Pancreas (tissue), 10 donors: ENCODE data around the gene UBE2G2. TPM values are rescaled to one million over a fixed set of nuclear protein-coding genes. Genes with fewer than 3 reads are reported as not detected.

Experiments used
- ATAC-seq, 4 donors: fragments of 200-7000 bp; cut with Tn5 transposase; one replicate each; pipeline versions ENCODE4 v1.8.0 to v1.9.1; 2020; ENCODE audit warnings: mild to moderate bottlenecking in 4 of 4, moderate library complexity in 4 of 4
- DNase-seq, 6 donors: peaks; one replicate each; pipeline ENCODE4 v3.0.0-alpha.2; 2020
- FAIRE-seq: peaks from 2 replicates; lab custom pipeline; 2012; peaks lifted over from hg19 to GRCh38; lab: Jason Lieb, UNC
- H3K27ac ChIP-seq, 4 donors: fragments of 200-600 bp; sonication (generic); 1 replicate in 3 of 4; 2 replicates in 1 of 4; pipeline versions ENCODE4 v1.5.0 to v1.8.0; 2020
- H3K27me3 ChIP-seq, 4 donors: fragments of 200-600 bp; one replicate each; pipeline ENCODE4 v1.8.0; 2021
- H3K36me3 ChIP-seq, 3 donors: fragments of 200-600 bp; sonication (generic) in 1 of 3; one replicate each; pipeline versions ENCODE4 v1.5.0 to v1.8.0; 2020 to 2021
- H3K4me1 ChIP-seq, 3 donors: fragments of 200-600 bp; one replicate each; pipeline ENCODE4 v1.8.0; 2021
- H3K4me3 ChIP-seq, 4 donors: fragments of 200-600 bp; sonication (generic) in 2 of 4; one replicate each; pipeline versions ENCODE4 v1.5.0 to v1.8.0; 2020 to 2021
- H3K9me3 ChIP-seq, 4 donors: fragments of 200-600 bp; one replicate each; pipeline ENCODE4 v1.8.0; 2021
- CTCF ChIP-seq, 4 donors: fragments of 200-600 bp; sonication (generic) in 3 of 4; IDR thresholded peaks; one replicate each; pipeline versions ENCODE4 v1.5.0 to v1.8.0; 2021; ENCODE audit warnings: antibody characterized with exemption in 4 of 4
- WGBS, 2 donors: extraction: QIAGEN DNeasy Blood & Tissue Kit; methylation state at CpG; one replicate each; pipeline ENCODE4 v1.1.7; 2013; 5-methylcytosine and 5-hydroxymethylcytosine counted together
- intact Hi-C, 3 donors: fragments of 100-400 bp; cut with DNase I; formaldehyde crosslinking; loops; one replicate each; pipeline versions ENCODE4 v1.11.1 to v1.14.2; 2022
- polyA plus RNA-seq, 2 donors: library from polyadenylated mRNA; stranded (reverse); fragments of 200-250 nt; gene quantifications; one replicate each; pipeline ENCODE4 v1.2.3, GENCODE V29; 2013
- total RNA-seq, 6 donors: library from RNA; stranded (reverse); fragmentation: NEBNext Ultra II Directional in 4 of 6; extraction: Animal tissue kit (Norgen Biotek cat#: 25700) in 4 of 6; gene quantifications; one replicate each; pipeline versions ENCODE4 v1.2.1 to v1.2.4, GENCODE V29; 2021 to 2023
- donor health status: healthy with polysubstance abuse.
- donor health status: DM: no; HTN: no; CAD: no; lungs with moderate emphysema.
- donor health status: DM: no; HTN: no; CAD: no.
- donor health status: control.
- donor health status: control.
- donor health status: Bipolar disorder and iron deficiency.
- donor health status: DM: yes; HTN: yes; CAD: no.
- donor health status: DM: no; HTN: no; CAD: no.
- donor health status: DM: no; HTN: no; CAD: no.
- donor health status: DM: yes; HTN: yes; CAD: no.

The UBE2G2 gene
- total and polyA plus RNA-seq, 8 donors, result 30.5 to 53.2 (median 42.2) TPM

GRCh38 chr21:44762221-44763049 is 39.2 kb downstream of the UBE2G2 start:
- TF ChIP-seq CTCF (IDR thresholded peaks at IDR 0.05), result no peak
- Histone ChIP-seq H3K27ac (no peak overlapping the region), H3K27me3 (no peaks in the 10 kb centered on the region), H3K36me3 (no peaks in the 10 kb centered on the region), H3K4me1 (no peaks in the 10 kb centered on the region), H3K4me3 (no peak overlapping the region), H3K9me3 (no peaks in the 10 kb centered on the region)
- DNase-seq (no peak), ATAC-seq (no peak), FAIRE-seq (no peak)
- 77 to 88% methylated on average over 24 of the region's 24 CpGs for WGBS, 2 donors
- intact Hi-C loops, result no loop called here

GRCh38 chr21:44761747-44762208 is 39.8 kb downstream of the UBE2G2 start:
- ATAC-seq (peak in 1 of 4 donors; percentile 8), DNase-seq (no peak), FAIRE-seq (no peak)
- intact Hi-C loops, result no loop called here
- H3K27me3 ChIP-seq, result no peaks in the 10 kb centered on the region
- H3K4me3 ChIP-seq, result no peak overlapping the region
- H3K36me3 ChIP-seq, result no peaks in the 10 kb centered on the region
- H3K4me1 ChIP-seq, result no peaks in the 10 kb centered on the region
- no peak for TF ChIP-seq CTCF (IDR thresholded peaks at IDR 0.05)
- H3K27ac ChIP-seq, result no peak overlapping the region
- H3K9me3 ChIP-seq, result no peaks in the 10 kb centered on the region
- WGBS, 2 donors, result 61 to 63% methylated on average over 14 of the region's 14 CpGs

GRCh38 chr21:44761011-44761729 is 40.5 kb downstream of the UBE2G2 start:
- Histone ChIP-seq H3K27ac (no peak overlapping the region), H3K9me3 (no peaks in the 10 kb centered on the region), H3K36me3 (no peaks in the 10 kb centered on the region), H3K27me3 (no peaks in the 10 kb centered on the region), H3K4me1 (no peaks in the 10 kb centered on the region), H3K4me3 (no peak overlapping the region)
- DNase-seq, result no peak
- peak in 2 of 4 donors; percentile 57 to 58 for ATAC-seq
- intact Hi-C loops, result no loop called here
- peak in 1 of 4 donors; percentile 10 for TF ChIP-seq CTCF (IDR thresholded peaks at IDR 0.05)
- no peak for FAIRE-seq
- 48 to 50% methylated on average over 21 of the region's 21 CpGs for WGBS, 2 donors

- FAIRE-seq (no peak), ATAC-seq (no peak), DNase-seq (peak in 1 of 6 donors; percentile 4)
- H3K36me3 ChIP-seq, result no peaks in the 10 kb centered on the region
- no peak overlapping the region for H3K4me3 ChIP-seq
- 85 to 86% methylated on average over 9 of the region's 9 CpGs for WGBS, 2 donors
- no peak for TF ChIP-seq CTCF (IDR thresholded peaks at IDR 0.05)
- no peak overlapping the region for H3K27ac ChIP-seq
- no peaks in the 10 kb centered on the region for H3K27me3 ChIP-seq
- H3K4me1 ChIP-seq, result no peaks in the 10 kb centered on the region
- intact Hi-C loops, result no loop called here
- no peaks in the 10 kb centered on the region for H3K9me3 ChIP-seq
Observed at GRCh38 chr21:44760376-44760775, 41.2 kb downstream of the UBE2G2 start.
